ENCODE data around the gene TENT5A. TPM values are rescaled to one million over a fixed set of nuclear protein-coding genes. Genes with fewer than 3 reads are reported as not detected.
A peak's percentile ranks its signal among the peaks of the same experiment; 100 is the strongest.

TENT5A gene
- total RNA-seq, 6 experiments from 2014 or later: 7.7 to 16.9 (median 9.1) TPM

- ATAC-seq (no peak), DNase-seq (no peak)
- Histone ChIP-seq H3K4me1 (peaks cover 0 to 18% (median 0%) of the 10 kb centered on the region in 4 donors), H3K27me3 (no peaks in the 10 kb centered on the region), H3K9me3 (no peaks in the 10 kb centered on the region), H3K4me3 (no peak overlapping the region), H3K27ac (no peak overlapping the region), H3K36me3 (no peaks in the 10 kb centered on the region)
- WGBS (ENCODE audit: insufficient coverage, low coverage, low lambda C conversion rate, missing lambda C conversion rate): 83% methylated on average over 1 of the region's 1 CpG
- TF ChIP-seq CTCF (IDR thresholded peaks at IDR 0.05): no peak
- TF ChIP-seq POLR2A (IDR thresholded peaks at IDR 0.05): no peak
- intact Hi-C loops (cut with DNase I): no loop called here
Observed at GRCh38 chr6:81786150-81786549, 33.7 kb upstream of the TENT5A start.

GRCh38 chr6:81785377-81785776 lies 32.9 kb upstream of the TENT5A start:
- peaks cover 0 to 18% (median 0%) of the 10 kb centered on the region in 4 donors for H3K4me1 ChIP-seq
- no peak overlapping the region for H3K4me3 ChIP-seq
- no peaks in the 10 kb centered on the region for H3K27me3 ChIP-seq
- H3K27ac ChIP-seq: no peak overlapping the region
- 90% methylated on average over 2 of the region's 2 CpGs for WGBS (ENCODE audit: insufficient coverage, low coverage, low lambda C conversion rate, missing lambda C conversion rate)
- no peaks in the 10 kb centered on the region for H3K9me3 ChIP-seq
- intact Hi-C loops (cut with DNase I): no loop called here
- TF ChIP-seq POLR2A (IDR thresholded peaks at IDR 0.05) (no peak), CTCF (IDR thresholded peaks at IDR 0.05) (no peak)
- no peak for DNase-seq
- no peak for ATAC-seq
- H3K36me3 ChIP-seq: no peaks in the 10 kb centered on the region

- Histone ChIP-seq H3K4me3 (no peak overlapping the region), H3K4me1 (peaks cover 0 to 18% (median 0%) of the 10 kb centered on the region in 4 donors), H3K27me3 (no peaks in the 10 kb centered on the region), H3K9me3 (no peaks in the 10 kb centered on the region), H3K36me3 (no peaks in the 10 kb centered on the region), H3K27ac (no peak overlapping the region)
- DNase-seq (no peak), ATAC-seq (no peak)
- 59% methylated on average over 2 of the region's 2 CpGs for WGBS (ENCODE audit: insufficient coverage, low coverage, low lambda C conversion rate, missing lambda C conversion rate)
- intact Hi-C loops (cut with DNase I): no loop called here
- TF ChIP-seq CTCF (IDR thresholded peaks at IDR 0.05) (peak in 1 of 4 donors; percentile 10), POLR2A (IDR thresholded peaks at IDR 0.05) (no peak)
Observed at GRCh38 chr6:81783893-81784292, 31.4 kb upstream of the TENT5A start.

- Histone ChIP-seq H3K4me1 (peaks cover 0 to under 1% (median 0%) of the 10 kb centered on the region in 4 donors), H3K4me3 (no peak overlapping the region), H3K27me3 (no peaks in the 10 kb centered on the region), H3K36me3 (no peaks in the 10 kb centered on the region), H3K27ac (no peak overlapping the region), H3K9me3 (no peaks in the 10 kb centered on the region)
- TF ChIP-seq CTCF (IDR thresholded peaks at IDR 0.05): no peak
- TF ChIP-seq POLR2A (IDR thresholded peaks at IDR 0.05): no peak
- intact Hi-C loops (cut with DNase I): no loop called here
- no peak for ATAC-seq
- 82% methylated on average over 2 of the region's 2 CpGs for WGBS (ENCODE audit: insufficient coverage, low coverage, low lambda C conversion rate, missing lambda C conversion rate)
- DNase-seq: no peak
Observed at GRCh38 chr6:81781624-81782023, 29.1 kb upstream of the TENT5A start.
